ENCODE results near the gene NEURL1B.
A peak's percentile ranks its signal among the peaks of the same experiment; 100 is the strongest.

Gene NEURL1B

DNA sequence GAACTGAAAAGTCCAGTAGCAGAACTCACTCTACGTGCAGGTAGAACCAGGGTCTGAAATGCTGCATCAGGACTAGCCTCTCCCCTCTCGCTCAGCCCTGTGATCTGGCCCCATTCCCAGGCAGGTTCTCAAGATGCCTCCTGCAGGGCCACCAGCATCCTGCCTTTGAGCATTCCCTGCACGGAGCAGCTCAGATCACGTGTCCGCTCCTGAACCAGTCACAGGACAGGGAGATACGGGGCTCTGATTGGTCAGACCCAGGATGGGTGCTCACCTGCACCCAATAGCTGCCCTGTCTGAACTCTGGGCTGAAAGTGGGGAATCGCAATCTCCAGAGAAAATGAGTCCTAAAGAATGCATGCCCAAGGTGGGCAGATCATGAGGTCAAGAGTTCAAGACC is 50.8 kb downstream of the NEURL1B start:
- DNase-seq, result no peak
- intact Hi-C loops (cut with DNase I; ENCODE audit: low total_unique reads), result no loop called here

GRCh38 chr5:172692451-172692850 is 51.4 kb downstream of the NEURL1B start:
- TF ChIP-seq CTCF (IDR thresholded peaks at IDR 0.05), result no peak
- Histone ChIP-seq H3K27ac (peak overlapping the region; percentile 69 to 77), H3K9me3 (no peaks in the 10 kb centered on the region), H3K4me1 (peaks cover 0 to 97% (median 84%) of the 10 kb centered on the region in 4 donors), H3K36me3 (no peaks in the 10 kb centered on the region), H3K4me3 (no peak overlapping the region), H3K27me3 (no peaks in the 10 kb centered on the region)
- intact Hi-C loops (cut with DNase I; ENCODE audit: low total_unique reads), result no loop called here
- DNase-seq, result no peak

More for the DNA sequence above, 50.8 kb downstream of the NEURL1B start:
- no peaks in the 10 kb centered on the region for H3K9me3 ChIP-seq
- no peaks in the 10 kb centered on the region for H3K36me3 ChIP-seq
- no peak for TF ChIP-seq CTCF (IDR thresholded peaks at IDR 0.05)
- peak overlapping the region; percentile 69 to 77 for H3K27ac ChIP-seq
- H3K27me3 ChIP-seq, result no peaks in the 10 kb centered on the region
- no peak overlapping the region for H3K4me3 ChIP-seq
- peaks cover 0 to 98% (median 86%) of the 10 kb centered on the region in 4 donors for H3K4me1 ChIP-seq

DNA sequence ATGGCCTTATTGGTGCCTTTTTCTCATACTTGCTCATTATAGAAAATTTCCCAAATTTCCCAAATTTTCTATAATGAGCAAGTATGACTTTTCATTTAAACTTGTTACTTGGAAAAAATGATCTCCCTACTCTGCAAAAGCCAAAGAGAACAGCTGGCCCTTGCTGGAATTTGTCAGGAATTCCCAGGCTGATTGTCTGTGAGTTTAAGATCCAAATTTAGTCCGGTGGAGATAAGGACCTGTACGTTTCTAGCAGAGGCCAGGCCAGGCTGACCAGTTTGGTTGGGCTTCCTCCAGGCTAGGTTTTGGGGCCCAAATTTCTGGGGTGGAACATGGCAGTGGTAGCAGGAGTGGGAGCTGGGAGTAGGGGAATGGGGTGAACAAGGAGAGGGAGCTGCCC is 51.9 kb downstream of the NEURL1B start:
- no peaks in the 10 kb centered on the region for H3K36me3 ChIP-seq
- peak overlapping the region; percentile 69 to 77 for H3K27ac ChIP-seq
- no peak for DNase-seq
- no peaks in the 10 kb centered on the region for H3K27me3 ChIP-seq
- H3K9me3 ChIP-seq, result no peaks in the 10 kb centered on the region
- TF ChIP-seq CTCF (IDR thresholded peaks at IDR 0.05), result no peak
- no peak overlapping the region for H3K4me3 ChIP-seq
- H3K4me1 ChIP-seq, result peaks cover 0 to 92% (median 82%) of the 10 kb centered on the region in 4 donors
- intact Hi-C loops (cut with DNase I; ENCODE audit: low total_unique reads), result no loop called here

DNA sequence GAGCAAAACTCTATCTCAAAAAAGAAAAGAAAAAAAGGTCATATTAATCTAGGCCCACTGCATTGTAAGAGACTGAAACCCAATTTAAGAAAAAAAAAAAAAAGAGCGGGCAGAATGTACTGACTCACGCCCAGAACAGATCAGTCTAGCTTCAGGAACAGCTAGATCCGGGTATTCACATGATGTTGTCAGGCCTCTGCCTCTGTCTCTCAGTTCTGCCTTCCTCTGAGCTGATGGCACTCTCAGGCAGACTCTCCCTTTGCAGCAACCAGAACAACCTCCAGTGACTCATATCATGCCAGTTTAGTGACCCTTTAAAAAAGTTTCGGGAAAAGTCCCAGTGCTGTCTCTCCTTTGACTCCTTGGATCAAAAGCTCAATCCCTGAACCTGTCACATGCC is 53.0 kb downstream of the NEURL1B start:
- Histone ChIP-seq H3K36me3 (no peaks in the 10 kb centered on the region), H3K4me3 (no peak overlapping the region), H3K9me3 (no peaks in the 10 kb centered on the region), H3K4me1 (peaks cover 0 to 81% (median 71%) of the 10 kb centered on the region in 4 donors), H3K27me3 (no peaks in the 10 kb centered on the region), H3K27ac (peak overlapping the region; percentile 69 to 77)
- no peak for DNase-seq
- TF ChIP-seq CTCF (IDR thresholded peaks at IDR 0.05), result no peak
- intact Hi-C loops (cut with DNase I; ENCODE audit: low total_unique reads), result no loop called here

DNA sequence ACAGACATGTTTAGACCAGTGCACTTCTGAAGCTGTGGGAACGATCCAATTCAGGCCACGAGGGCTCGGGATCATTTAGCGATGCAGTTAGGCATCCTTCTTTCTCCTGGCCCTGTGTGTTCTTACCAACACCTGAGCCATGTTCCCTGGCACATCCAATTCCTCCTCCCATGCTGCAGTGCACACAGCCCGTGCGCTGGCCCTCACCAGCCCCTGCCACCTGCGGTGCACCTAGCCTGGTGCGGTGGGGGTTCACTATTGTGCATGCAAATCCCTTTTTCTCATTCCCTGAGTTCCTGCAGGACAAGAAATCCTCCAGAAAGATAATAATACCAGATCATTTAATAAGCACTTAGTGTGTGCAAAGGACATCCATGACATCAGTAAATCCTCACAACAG is 53.5 kb downstream of the NEURL1B start:
- H3K27ac ChIP-seq, result peak overlapping the region; percentile 69 to 77

More for the DNA sequence above, 53.5 kb downstream of the NEURL1B start:
- Histone ChIP-seq H3K27me3 (no peaks in the 10 kb centered on the region), H3K4me3 (no peak overlapping the region), H3K9me3 (no peaks in the 10 kb centered on the region), H3K4me1 (peaks cover 0 to 76% (median 67%) of the 10 kb centered on the region in 4 donors), H3K36me3 (no peaks in the 10 kb centered on the region)
- intact Hi-C loops (cut with DNase I; ENCODE audit: low total_unique reads), result no loop called here
- TF ChIP-seq CTCF (IDR thresholded peaks at IDR 0.05), result no peak
- no peak for DNase-seq
